ENCODE measurements around the gene PIK3CG.

DNA sequence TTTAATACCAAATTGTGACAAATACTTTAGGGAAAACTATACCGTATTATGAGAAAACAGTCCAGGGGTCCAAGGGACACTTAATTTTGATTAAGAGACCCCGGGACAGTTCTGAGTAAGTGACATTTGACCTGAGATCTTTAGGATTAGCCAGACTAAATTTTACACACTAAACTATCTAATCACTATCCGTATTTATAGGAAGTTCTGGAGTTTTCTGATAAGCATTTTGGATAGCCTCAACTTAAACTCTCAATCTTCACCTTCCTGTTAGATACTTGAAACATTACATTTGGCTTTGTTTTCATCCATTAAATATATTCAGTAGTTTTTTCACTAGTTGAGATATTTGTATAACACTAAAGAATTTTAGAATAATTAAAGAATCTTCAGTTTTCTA, 5.4 kb downstream of the PIK3CG start:
- TF ChIP-seq, protein P1, sequence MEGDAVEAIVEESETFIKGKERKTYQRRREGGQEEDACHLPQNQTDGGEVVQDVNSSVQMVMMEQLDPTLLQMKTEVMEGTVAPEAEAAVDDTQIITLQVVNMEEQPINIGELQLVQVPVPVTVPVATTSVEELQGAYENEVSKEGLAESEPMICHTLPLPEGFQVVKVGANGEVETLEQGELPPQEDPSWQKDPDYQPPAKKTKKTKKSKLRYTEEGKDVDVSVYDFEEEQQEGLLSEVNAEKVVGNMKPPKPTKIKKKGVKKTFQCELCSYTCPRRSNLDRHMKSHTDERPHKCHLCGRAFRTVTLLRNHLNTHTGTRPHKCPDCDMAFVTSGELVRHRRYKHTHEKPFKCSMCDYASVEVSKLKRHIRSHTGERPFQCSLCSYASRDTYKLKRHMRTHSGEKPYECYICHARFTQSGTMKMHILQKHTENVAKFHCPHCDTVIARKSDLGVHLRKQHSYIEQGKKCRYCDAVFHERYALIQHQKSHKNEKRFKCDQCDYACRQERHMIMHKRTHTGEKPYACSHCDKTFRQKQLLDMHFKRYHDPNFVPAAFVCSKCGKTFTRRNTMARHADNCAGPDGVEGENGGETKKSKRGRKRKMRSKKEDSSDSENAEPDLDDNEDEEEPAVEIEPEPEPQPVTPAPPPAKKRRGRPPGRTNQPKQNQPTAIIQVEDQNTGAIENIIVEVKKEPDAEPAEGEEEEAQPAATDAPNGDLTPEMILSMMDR (IDR thresholded peaks at IDR 0.05), result no peak
- TF ChIP-seq POLR2A (IDR thresholded peaks at IDR 0.05), result no peak
